Central memory CD8-positive, alpha-beta T cell (primary cell): ENCODE measurements around the gene CAPS2.
"Not testable (repeated sequence)": the region's sequence is repeated elsewhere in the genome, so short reads cannot be mapped to it uniquely, and the experiment has no call there.

Source experiments
- ATAC-seq: fragments of 150-1000 bp; cut with Tn5 transposase; replicated peaks from 2 replicates; pipeline ENCODE4 v1.10.0; 2022; ENCODE audit warnings: mild to moderate bottlenecking, moderate FRiP score, moderate number of reproducible peaks; ENCODE audit not compliant: poor library complexity, severe bottlenecking; ENCODE audit errors: extremely low read depth
- DNase-seq, 2 donors: peaks; one replicate each; pipeline ENCODE4 v3.0.0; 2021; ENCODE audit warnings: low spot score in 2 of 2
- H3K27ac Mint-ChIP-seq: one replicate; pipeline ENCODE4 v1.8.0; 2022; ENCODE audit warnings: low read depth, mild to moderate bottlenecking, moderate library complexity, mixed read lengths
- H3K27me3 Mint-ChIP-seq: one replicate; pipeline ENCODE4 v1.8.0; 2022; ENCODE audit warnings: mixed read lengths
- H3K36me3 Mint-ChIP-seq: one replicate; pipeline ENCODE4 v1.8.0; 2022; ENCODE audit warnings: mild to moderate bottlenecking, moderate library complexity, mixed read lengths; ENCODE audit not compliant: insufficient read depth
- H3K4me1 Mint-ChIP-seq: one replicate; pipeline ENCODE4 v1.8.0; 2022; ENCODE audit warnings: mixed read lengths
- H3K4me3 Mint-ChIP-seq: one replicate; pipeline ENCODE4 v1.8.0; 2022; ENCODE audit warnings: mild to moderate bottlenecking, moderate library complexity, mixed read lengths
- H3K9me3 Mint-ChIP-seq: one replicate; pipeline ENCODE4 v1.8.0; 2022; ENCODE audit warnings: mixed read lengths

The CAPS2 gene

GRCh38 chr12:75329918-75330826 lies at the start of gene CAPS2:
Gene CAPS2 (minus strand): TSS chr12:75330324. CDS start chr12:75326498, 3,826 bp downstream.
- peak within 1 kb of the TSS; percentile 79 for H3K4me3 Mint-ChIP-seq
- DNase-seq (peak; percentile 44 to 46), ATAC-seq (peak; percentile 74)
- no peak within 1 kb of the TSS for H3K27ac Mint-ChIP-seq
- peaks cover 35% of the 10 kb centered on the region for H3K27me3 Mint-ChIP-seq
- H3K36me3 Mint-ChIP-seq: peaks cover 1% of the 10 kb centered on the region
- no peaks in the 10 kb centered on the region for H3K9me3 Mint-ChIP-seq
- H3K4me1 Mint-ChIP-seq: peaks cover 27% of the 10 kb centered on the region

GRCh38 chr12:75378354-75378753 lies 48.2 kb upstream of the CAPS2 start:
- DNase-seq (no peak), ATAC-seq (no peak)
- no peaks in the 10 kb centered on the region for H3K27me3 Mint-ChIP-seq
- no peak overlapping the region for H3K27ac Mint-ChIP-seq
- H3K4me3 Mint-ChIP-seq: no peak overlapping the region
- H3K4me1 Mint-ChIP-seq: no peaks in the 10 kb centered on the region
- H3K36me3 Mint-ChIP-seq: no peaks in the 10 kb centered on the region
- H3K9me3 Mint-ChIP-seq: no peaks in the 10 kb centered on the region

GRCh38 chr12:75374971-75375370 lies 44.8 kb upstream of the CAPS2 start:
- ATAC-seq (no peak), DNase-seq (no peak)
- Mint-ChIP-seq H3K27me3 (no peaks in the 10 kb centered on the region), H3K4me3 (no peak overlapping the region), H3K36me3 (no peaks in the 10 kb centered on the region), H3K4me1 (no peaks in the 10 kb centered on the region), H3K27ac (no peak overlapping the region), H3K9me3 (no peaks in the 10 kb centered on the region)

- no peaks in the 10 kb centered on the region for H3K36me3 Mint-ChIP-seq
- no peaks in the 10 kb centered on the region for H3K9me3 Mint-ChIP-seq
- H3K27ac Mint-ChIP-seq: no peak overlapping the region
- no peak overlapping the region for H3K4me3 Mint-ChIP-seq
- H3K27me3 Mint-ChIP-seq: no peaks in the 10 kb centered on the region
- DNase-seq (no peak), ATAC-seq (no peak)
- H3K4me1 Mint-ChIP-seq: no peaks in the 10 kb centered on the region
These were observed 36.5 kb upstream of the CAPS2 start for GRCh38 chr12:75366629-75367028.

GRCh38 chr12:75364919-75365318 lies 34.8 kb upstream of the CAPS2 start:
- no peak for DNase-seq
- H3K27ac Mint-ChIP-seq: no peak overlapping the region

GRCh38 chr12:75361408-75361807 lies 31.3 kb upstream of the CAPS2 start:
- Mint-ChIP-seq H3K27ac (no peak overlapping the region), H3K4me1 (no peaks in the 10 kb centered on the region), H3K4me3 (no peak overlapping the region), H3K27me3 (no peaks in the 10 kb centered on the region), H3K9me3 (no peaks in the 10 kb centered on the region), H3K36me3 (no peaks in the 10 kb centered on the region)
- DNase-seq (no peak), ATAC-seq (no peak)

More at GRCh38 chr12:75364919-75365318, 34.8 kb upstream of the CAPS2 start:
- ATAC-seq: no peak
- Mint-ChIP-seq H3K9me3 (no peaks in the 10 kb centered on the region), H3K4me1 (no peaks in the 10 kb centered on the region), H3K27me3 (no peaks in the 10 kb centered on the region), H3K36me3 (no peaks in the 10 kb centered on the region), H3K4me3 (no peak overlapping the region)

GRCh38 chr12:75360920-75361319 lies 30.8 kb upstream of the CAPS2 start:
- Mint-ChIP-seq H3K9me3 (no peaks in the 10 kb centered on the region), H3K27me3 (no peaks in the 10 kb centered on the region), H3K27ac (no peak overlapping the region), H3K4me3 (no peak overlapping the region), H3K4me1 (no peaks in the 10 kb centered on the region), H3K36me3 (no peaks in the 10 kb centered on the region)
- DNase-seq (no peak), ATAC-seq (no peak)

- peaks cover 2% of the 10 kb centered on the region for H3K36me3 Mint-ChIP-seq
- no peak for ATAC-seq
- DNase-seq: no peak
- H3K27me3 Mint-ChIP-seq: no peaks in the 10 kb centered on the region
- peaks cover 16% of the 10 kb centered on the region for H3K9me3 Mint-ChIP-seq
- peaks cover 9% of the 10 kb centered on the region for H3K4me1 Mint-ChIP-seq
- H3K4me3 Mint-ChIP-seq: no peak overlapping the region
- H3K27ac Mint-ChIP-seq: no peak overlapping the region
These were observed 23.9 kb upstream of the CAPS2 start for GRCh38 chr12:75354011-75354410.

GRCh38 chr12:75350413-75350812 lies 20.3 kb upstream of the CAPS2 start:
- H3K4me3 Mint-ChIP-seq: no peak overlapping the region
- no peak overlapping the region for H3K27ac Mint-ChIP-seq
- peaks cover 2% of the 10 kb centered on the region for H3K36me3 Mint-ChIP-seq
- H3K4me1 Mint-ChIP-seq: peaks cover 13% of the 10 kb centered on the region
- DNase-seq: no peak
- no peaks in the 10 kb centered on the region for H3K27me3 Mint-ChIP-seq
- H3K9me3 Mint-ChIP-seq: peaks cover 14% of the 10 kb centered on the region
- ATAC-seq: no peak

GRCh38 chr12:75349946-75350345 lies 19.8 kb upstream of the CAPS2 start:
- ATAC-seq (no peak), DNase-seq (no peak)
- Mint-ChIP-seq H3K9me3 (peaks cover 9% of the 10 kb centered on the region), H3K27ac (no peak overlapping the region), H3K27me3 (no peaks in the 10 kb centered on the region), H3K4me1 (peaks cover 13% of the 10 kb centered on the region), H3K36me3 (no peaks in the 10 kb centered on the region), H3K4me3 (no peak overlapping the region)

GRCh38 chr12:75346215-75346614 lies 16.1 kb upstream of the CAPS2 start:
- DNase-seq, H3K27ac Mint-ChIP-seq, H3K9me3 Mint-ChIP-seq, H3K4me3 Mint-ChIP-seq, H3K36me3 Mint-ChIP-seq, H3K27me3 Mint-ChIP-seq: not testable (repeated sequence)
- ATAC-seq: peak; percentile 71
- peaks cover 13% of the 10 kb centered on the region for H3K4me1 Mint-ChIP-seq

- no peaks in the 10 kb centered on the region for H3K27me3 Mint-ChIP-seq
- H3K4me1 Mint-ChIP-seq: peaks cover 7% of the 10 kb centered on the region
- H3K27ac Mint-ChIP-seq: no peak overlapping the region
- no peaks in the 10 kb centered on the region for H3K36me3 Mint-ChIP-seq
- no peak for ATAC-seq
- no peak for DNase-seq
- H3K4me3 Mint-ChIP-seq: no peak overlapping the region
- no peaks in the 10 kb centered on the region for H3K9me3 Mint-ChIP-seq
These were observed 15.4 kb upstream of the CAPS2 start for GRCh38 chr12:75345531-75345930.

- no peaks in the 10 kb centered on the region for H3K9me3 Mint-ChIP-seq
- no peak overlapping the region for H3K27ac Mint-ChIP-seq
- ATAC-seq: no peak
- H3K27me3 Mint-ChIP-seq: no peaks in the 10 kb centered on the region
- H3K4me1 Mint-ChIP-seq: peaks cover 4% of the 10 kb centered on the region
- H3K4me3 Mint-ChIP-seq: no peak overlapping the region
- no peaks in the 10 kb centered on the region for H3K36me3 Mint-ChIP-seq
- no peak for DNase-seq
These were observed 11.7 kb upstream of the CAPS2 start for GRCh38 chr12:75341873-75342272.
